WTC11 (cell line): ENCODE data around the gene USP2. TPM values are rescaled to one million over a fixed set of nuclear protein-coding genes. Genes with fewer than 3 reads are reported as not detected.

Source experiments
- ATAC-seq: fragments of 200-7000 bp; cut with Tn5 transposase; 2 replicates; pipeline ENCODE4 v1.10.0; 2021; ENCODE audit warnings: mild to moderate bottlenecking, moderate library complexity
- CTCF ChIA-PET: fragments of 300-600 bp; sonication (Branson Sonifier 250); formaldehyde crosslinking; loops from one replicate; lab custom pipeline; 2021; ENCODE audit warnings: antibody characterized with exemption; lab: Charles Lee
- POLR2A ChIA-PET: fragments of 350-600 bp; sonication (Branson Sonifier 250); formaldehyde crosslinking; loops from one replicate; lab custom pipeline; 2021; ENCODE audit warnings: antibody characterized with exemption; lab: Charles Lee
- DNase-seq: peaks from one replicate; pipeline ENCODE4 v3.0.0; 2021; ENCODE audit warnings: low spot score
- H3K27ac Mint-ChIP-seq: 2 replicates; pipeline ENCODE4 v1.8.0; 2021; ENCODE audit warnings: mixed read lengths
- H3K27me3 Mint-ChIP-seq: 2 replicates; pipeline ENCODE4 v1.8.0; 2021; ENCODE audit warnings: low read depth, mild to moderate bottlenecking, moderate library complexity, mixed read lengths
- H3K36me3 Mint-ChIP-seq: 2 replicates; pipeline ENCODE4 v1.8.0; 2021; ENCODE audit warnings: mixed read lengths
- H3K4me1 Mint-ChIP-seq: 2 replicates; pipeline ENCODE4 v1.8.0; 2022; ENCODE audit warnings: mixed read lengths
- H3K4me3 Mint-ChIP-seq: 2 replicates; pipeline ENCODE4 v1.8.0; 2021; ENCODE audit warnings: mild to moderate bottlenecking, moderate library complexity, mixed read lengths
- H3K9me3 Mint-ChIP-seq: 2 replicates; pipeline ENCODE4 v1.8.0; 2021; ENCODE audit warnings: mixed read lengths
- AR ChIP-seq: fragments of 250-450 bp; sonication (Bioruptor Pico); IDR thresholded peaks from 2 replicates; pipeline ENCODE4 v1.9.0; 2021; ENCODE audit warnings: mild to moderate bottlenecking
- ARID4B ChIP-seq: sonication (generic); formaldehyde crosslinking; IDR thresholded peaks from 2 replicates; pipeline ENCODE4 v1.8.0; 2023; ENCODE audit warnings: missing genetic modification reagents, mild to moderate bottlenecking, borderline replicate concordance
- CREB1 ChIP-seq: sonication (generic); formaldehyde crosslinking; IDR thresholded peaks from 2 replicates; pipeline ENCODE4 v1.8.0; 2023; ENCODE audit warnings: mild to moderate bottlenecking, missing genetic modification reagents
- E2F1 ChIP-seq: sonication (generic); formaldehyde crosslinking; IDR thresholded peaks from 2 replicates; pipeline ENCODE4 v1.8.0; 2022; ENCODE audit warnings: mild to moderate bottlenecking, missing genetic modification reagents
- E2F4 ChIP-seq: sonication (generic); formaldehyde crosslinking; IDR thresholded peaks from 2 replicates; pipeline ENCODE4 v1.8.1; 2022; ENCODE audit warnings: low read depth, mild to moderate bottlenecking, moderate library complexity, missing genetic modification reagents, borderline replicate concordance
- E2F5 ChIP-seq: sonication (generic); formaldehyde crosslinking; IDR thresholded peaks from 2 replicates; pipeline ENCODE4 v1.8.1; 2022; ENCODE audit warnings: mild to moderate bottlenecking, moderate library complexity, missing genetic modification reagents
- ETV6 ChIP-seq: sonication (generic); formaldehyde crosslinking; IDR thresholded peaks from 2 replicates; pipeline ENCODE4 v1.8.1; 2022; ENCODE audit warnings: mild to moderate bottlenecking, missing genetic modification reagents
- FOXP1 ChIP-seq: sonication (generic); formaldehyde crosslinking; IDR thresholded peaks from 2 replicates; pipeline ENCODE4 v1.8.0; 2022; ENCODE audit warnings: missing genetic modification reagents, mild to moderate bottlenecking, moderate library complexity, borderline replicate concordance
- GTF2I ChIP-seq: fragments of 250-450 bp; sonication (Bioruptor Pico); conservative IDR thresholded peaks from 2 replicates; pipeline ENCODE4 v1.4.0; 2021; ENCODE audit warnings: mild to moderate bottlenecking
- IRF2 ChIP-seq: sonication (generic); formaldehyde crosslinking; IDR thresholded peaks from 2 replicates; pipeline ENCODE4 v1.8.0; 2022; ENCODE audit warnings: low read depth, missing genetic modification reagents, borderline replicate concordance
- MAX ChIP-seq: sonication (generic); formaldehyde crosslinking; IDR thresholded peaks from 2 replicates; pipeline ENCODE4 v1.8.0; 2022; ENCODE audit warnings: mild to moderate bottlenecking, missing genetic modification reagents
- NFE2L1 ChIP-seq: sonication (generic); formaldehyde crosslinking; IDR thresholded peaks from 2 replicates; pipeline ENCODE4 v1.8.1; 2023; ENCODE audit warnings: missing genetic modification reagents
- PRRX2 ChIP-seq: fragments of 250-450 bp; sonication (Bioruptor Pico); IDR thresholded peaks from 2 replicates; pipeline ENCODE4 v1.8.0; 2021; ENCODE audit warnings: mild to moderate bottlenecking
- TEAD1 ChIP-seq: sonication (generic); formaldehyde crosslinking; IDR thresholded peaks from 2 replicates; pipeline ENCODE4 v1.8.0; 2022; ENCODE audit warnings: mild to moderate bottlenecking, missing genetic modification reagents
- ZNF317 ChIP-seq: sonication (generic); formaldehyde crosslinking; IDR thresholded peaks from 2 replicates; pipeline ENCODE4 v1.8.1; 2023; ENCODE audit warnings: low read depth, mild to moderate bottlenecking, moderate library complexity, missing genetic modification reagents, borderline replicate concordance
- ZNF423 ChIP-seq: fragments of 250-450 bp; sonication (Bioruptor Pico); IDR thresholded peaks from 2 replicates; pipeline ENCODE4 v2.1.2; 2022; ENCODE audit warnings: mild to moderate bottlenecking, moderate library complexity
- ZNF512 ChIP-seq: sonication (generic); formaldehyde crosslinking; IDR thresholded peaks from 2 replicates; pipeline ENCODE4 v1.8.1; 2022; ENCODE audit warnings: missing genetic modification reagents, borderline replicate concordance
- ZNF671 ChIP-seq: fragments of 250-450 bp; sonication (Bioruptor Pico); IDR thresholded peaks from 2 replicates; pipeline ENCODE4 v1.8.0; 2021; ENCODE audit warnings: mild to moderate bottlenecking
- ZSCAN18 ChIP-seq: fragments of 250-450 bp; sonication (Bioruptor Pico); IDR thresholded peaks from 2 replicates; pipeline ENCODE4 v2.1.2; 2022; ENCODE audit warnings: mild to moderate bottlenecking, moderate library complexity
- total RNA-seq: library from RNA; stranded (reverse); gene quantifications from 3 replicates; pipeline ENCODE4 v1.2.3, GENCODE V29; 2021
- TF ChIP-seq, protein P1 (sequence below): fragments of 200-600 bp; IDR thresholded peaks from 2 replicates; pipeline ENCODE4 v1.8.0; 2022; ENCODE audit warnings: antibody characterized with exemption

Gene USP2
- total RNA-seq, 1 experiment from 2014 or later: 8.0 TPM

GRCh38 chr11:119334174-119334930 is 47.1 kb downstream of the USP2 start, which contains the start of gene RNF26:
Gene RNF26, plus strand, starts transcription at chr11:119334527. Its CDS starts 596 bp downstream, at chr11:119335123.
- Mint-ChIP-seq H3K4me1 (peaks cover 44% of the 10 kb centered on the region), H3K27ac (peak within 1 kb of the TSS; percentile 100), H3K4me3 (peak within 1 kb of the TSS; percentile 100), H3K27me3 (peaks cover 11% of the 10 kb centered on the region), H3K36me3 (peaks cover 7% of the 10 kb centered on the region), H3K9me3 (no peaks in the 10 kb centered on the region)
- ATAC-seq: peak; percentile 82
- ChIA-PET CTCF (interaction anchor here (0.9 to 2.5 kb wide), 11 partner anchors 8 to 181 kb away, joined by 3 to 48 read pairs (median 5); partner anchors contain the start of genes CBL, MCAM and USP2), POLR2A (interaction anchor here (1.1 to 1.3 kb wide), 2 partner anchors 15 to 19 kb away, joined by 4 to 5 read pairs; no protein-coding TSS in a partner anchor)
- DNase-seq: peak; percentile 95
- TF ChIP-seq ZSCAN18 (CRISPR knock-in tag) (no peak), ZNF317 (CRISPR knock-in tag) (no peak), CREB1 (CRISPR knock-in tag) (no peak), ZNF512 (CRISPR knock-in tag) (no peak), ZNF423 (CRISPR knock-in tag) (no peak), FOXP1 (CRISPR knock-in tag) (0 out of 2 replicates have a peak, but pooled peaks have one; percentile 58), TEAD1 (CRISPR knock-in tag) (peak; percentile 47; the same call in 1 of the 2 replicates), ARID4B (peak; percentile 67; the same call in 1 of the 2 replicates), GTF2I (no peak), NFE2L1 (no peak), AR (CRISPR knock-in tag) (no peak), ZNF671 (CRISPR knock-in tag) (no peak), ETV6 (CRISPR knock-in tag) (no peak), PRRX2 (CRISPR knock-in tag) (no peak), E2F4 (CRISPR knock-in tag) (no peak), E2F1 (CRISPR knock-in tag) (no peak), MAX (peak; percentile 76), IRF2 (no peak), E2F5 (CRISPR knock-in tag) (no peak)
- TF ChIP-seq, protein P1, sequence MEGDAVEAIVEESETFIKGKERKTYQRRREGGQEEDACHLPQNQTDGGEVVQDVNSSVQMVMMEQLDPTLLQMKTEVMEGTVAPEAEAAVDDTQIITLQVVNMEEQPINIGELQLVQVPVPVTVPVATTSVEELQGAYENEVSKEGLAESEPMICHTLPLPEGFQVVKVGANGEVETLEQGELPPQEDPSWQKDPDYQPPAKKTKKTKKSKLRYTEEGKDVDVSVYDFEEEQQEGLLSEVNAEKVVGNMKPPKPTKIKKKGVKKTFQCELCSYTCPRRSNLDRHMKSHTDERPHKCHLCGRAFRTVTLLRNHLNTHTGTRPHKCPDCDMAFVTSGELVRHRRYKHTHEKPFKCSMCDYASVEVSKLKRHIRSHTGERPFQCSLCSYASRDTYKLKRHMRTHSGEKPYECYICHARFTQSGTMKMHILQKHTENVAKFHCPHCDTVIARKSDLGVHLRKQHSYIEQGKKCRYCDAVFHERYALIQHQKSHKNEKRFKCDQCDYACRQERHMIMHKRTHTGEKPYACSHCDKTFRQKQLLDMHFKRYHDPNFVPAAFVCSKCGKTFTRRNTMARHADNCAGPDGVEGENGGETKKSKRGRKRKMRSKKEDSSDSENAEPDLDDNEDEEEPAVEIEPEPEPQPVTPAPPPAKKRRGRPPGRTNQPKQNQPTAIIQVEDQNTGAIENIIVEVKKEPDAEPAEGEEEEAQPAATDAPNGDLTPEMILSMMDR: no peak
